ENCODE data around the gene KRT81. TPM values are rescaled to one million over a fixed set of nuclear protein-coding genes. Genes with fewer than 3 reads are reported as not detected.
"Not testable (repeated sequence)": the region's sequence is repeated elsewhere in the genome, so short reads cannot be mapped to it uniquely, and the experiment has no call there.

KRT81 gene
- total RNA-seq, 1 experiment from 2014 or later, result 0.70 TPM

- ATAC-seq, result peak; percentile 65
- ChIA-PET CTCF (interaction anchor here (0.5 to 1.8 kb wide), 11 partner anchors 8 to 1454 kb away, joined by 3 to 6 read pairs (median 4); partner anchors contain the start of genes KRT7 and KRT86), POLR2A (interaction anchor here (0.6 kb wide), 1 partner anchor 95 kb away, joined by 5 read pairs; the partner anchor contains the start of gene KRT80)
- not testable (repeated sequence) for H3K36me3 Mint-ChIP-seq; H3K9me3 Mint-ChIP-seq; DNase-seq (ENCODE audit: low spot score); H3K4me3 Mint-ChIP-seq; H3K27ac Mint-ChIP-seq; H3K27me3 Mint-ChIP-seq (ENCODE audit: low read depth)
- H3K4me1 Mint-ChIP-seq, result peaks cover 11% of the 10 kb centered on the region
Measured at GRCh38 chr12:52286857-52287785, 4.2 kb downstream of the KRT81 start.

- POLR2A ChIA-PET, result interaction anchor here (0.6 kb wide), 1 partner anchor 94 kb away, joined by 5 read pairs; the partner anchor contains the start of gene KRT80
- no peak for TF ChIP-seq NFYB (CRISPR knock-in tag; conservative IDR thresholded peaks at IDR 0.05; ENCODE audit: low read depth)
- no peak for TF ChIP-seq TP53 (CRISPR knock-in tag; IDR thresholded peaks at IDR 0.05)
- TF ChIP-seq ERG (CRISPR knock-in tag; IDR thresholded peaks at IDR 0.05), result no peak
- TF ChIP-seq GRHL2 (CRISPR knock-in tag; IDR thresholded peaks at IDR 0.05; ENCODE audit: insufficient replicate concordance, severe bottlenecking), result no peak
- TF ChIP-seq TEAD1 (CRISPR knock-in tag; IDR thresholded peaks at IDR 0.05), result no peak
- TF ChIP-seq CBFB (CRISPR knock-in tag; IDR thresholded peaks at IDR 0.05; ENCODE audit: low read depth), result no peak
- TF ChIP-seq FOXP4 (CRISPR knock-in tag; IDR thresholded peaks at IDR 0.05), result no peak
- no peak for TF ChIP-seq KAT7 (CRISPR knock-in tag; IDR thresholded peaks at IDR 0.05; ENCODE audit: borderline replicate concordance)
- TF ChIP-seq STAT6 (CRISPR knock-in tag; conservative IDR thresholded peaks at IDR 0.05; ENCODE audit: low read depth), result no peak
- no peak for TF ChIP-seq CTCF (IDR thresholded peaks at IDR 0.05)
- TF ChIP-seq NR3C1 (CRISPR knock-in tag; conservative IDR thresholded peaks at IDR 0.05; ENCODE audit: low read depth), result no peak
- TF ChIP-seq SMAD4 (CRISPR knock-in tag; IDR thresholded peaks at IDR 0.05), result no peak
- no peak for TF ChIP-seq CDX4 (CRISPR knock-in tag; IDR thresholded peaks at IDR 0.05; ENCODE audit: borderline replicate concordance)
- TF ChIP-seq MYBL2 (CRISPR knock-in tag; IDR thresholded peaks at IDR 0.05), result no peak
- TF ChIP-seq ATF6 (CRISPR knock-in tag; IDR thresholded peaks at IDR 0.05), result no peak
- TF ChIP-seq NFE2L1 (CRISPR knock-in tag; IDR thresholded peaks at IDR 0.05), result no peak
- no peak for TF ChIP-seq GABPB1 (CRISPR knock-in tag; IDR thresholded peaks at IDR 0.05)
- no peak for TF ChIP-seq ZNF263 (CRISPR knock-in tag; IDR thresholded peaks at IDR 0.05; ENCODE audit: low read depth)
- no peak for TF ChIP-seq ESRRA (CRISPR knock-in tag; IDR thresholded peaks at IDR 0.05; ENCODE audit: borderline replicate concordance)
- TF ChIP-seq HMGA2 (CRISPR knock-in tag; IDR thresholded peaks at IDR 0.05), result no peak
- peaks cover 11% of the 10 kb centered on the region for H3K4me1 Mint-ChIP-seq
Measured at GRCh38 chr12:52285851-52286530, 5.3 kb downstream of the KRT81 start.

More at GRCh38 chr12:52285851-52286530, 5.3 kb downstream of the KRT81 start:
- DNase-seq (ENCODE audit: low spot score) (no peak), ATAC-seq (no peak)
- CTCF ChIA-PET, result interaction anchor here (0.5 to 1.8 kb wide), 9 partner anchors 11 to 1455 kb away, joined by 3 to 6 read pairs (median 4); partner anchors contain the start of genes KRT7 and KRT86
- Mint-ChIP-seq H3K27ac (no peak overlapping the region), H3K36me3 (no peaks in the 10 kb centered on the region), H3K27me3 (ENCODE audit: low read depth) (no peaks in the 10 kb centered on the region), H3K9me3 (no peaks in the 10 kb centered on the region), H3K4me3 (no peak overlapping the region)

All from WTC11 (cell line).